Skin epidermis (tissue), 12 donors: ENCODE results near the gene TUBB6.
A peak's percentile ranks its signal among the peaks of the same experiment; 100 is the strongest.

Source experiments
- H3K27ac ChIP-seq, 21 experiments: fragments of 200-600 bp; sonication (generic) in 11 of 21; one replicate each; pipeline ENCODE4 v1.5.0; 2020; ENCODE audit warnings: mild to moderate bottlenecking in 3 of 21, inconsistent platforms in 2 of 21, moderate library complexity in 2 of 21
- H3K4me3 ChIP-seq, 7 experiments: fragments of 200-600 bp; sonication (generic) in 2 of 7; one replicate each; pipeline ENCODE4 v1.5.0; 2020; ENCODE audit warnings: inconsistent platforms in 2 of 7, mild to moderate bottlenecking in 2 of 7, moderate library complexity in 1 of 7

Gene TUBB6

GRCh38 chr18:12369211-12369610 lies 61.2 kb downstream of the TUBB6 start:
- no peak overlapping the region for H3K27ac ChIP-seq
- no peak overlapping the region for H3K4me3 ChIP-seq

- Histone ChIP-seq H3K27ac (no peak overlapping the region), H3K4me3 (no peak overlapping the region)
Observed at GRCh38 chr18:12371590-12371989, 63.5 kb downstream of the TUBB6 start.

- peak overlapping the region in 1 of 21 experiments; percentile 14 for H3K27ac ChIP-seq
Observed at GRCh38 chr18:12372406-12372805, 64.4 kb downstream of the TUBB6 start.

GRCh38 chr18:12373116-12373770 lies 65.2 kb downstream of the TUBB6 start:
- no peak overlapping the region for H3K27ac ChIP-seq

More at GRCh38 chr18:12372406-12372805, 64.4 kb downstream of the TUBB6 start:
- no peak overlapping the region for H3K4me3 ChIP-seq

GRCh38 chr18:12373771-12374116 lies 65.7 kb downstream of the TUBB6 start:
- H3K4me3 ChIP-seq, result no peak overlapping the region
- no peak overlapping the region for H3K27ac ChIP-seq

More at GRCh38 chr18:12373116-12373770, 65.2 kb downstream of the TUBB6 start:
- H3K4me3 ChIP-seq, result no peak overlapping the region

GRCh38 chr18:12374401-12374800 lies 66.4 kb downstream of the TUBB6 start:
- H3K4me3 ChIP-seq, result no peak overlapping the region
- H3K27ac ChIP-seq, result no peak overlapping the region
